Activated CD8-positive, alpha-beta memory T cell treated with anti-CD3 and anti-CD28 coated beads, Interleukin-2, amount 50 U/mL, for 48 hours (primary cell): Measurements from ENCODE around the gene SPAG6.
A peak's percentile ranks its signal among the peaks of the same experiment; 100 is the strongest.

Source experiments
- DNase-seq: peaks from one replicate; pipeline ENCODE4 v3.0.0-alpha.2; 2020

Gene SPAG6

DNA sequence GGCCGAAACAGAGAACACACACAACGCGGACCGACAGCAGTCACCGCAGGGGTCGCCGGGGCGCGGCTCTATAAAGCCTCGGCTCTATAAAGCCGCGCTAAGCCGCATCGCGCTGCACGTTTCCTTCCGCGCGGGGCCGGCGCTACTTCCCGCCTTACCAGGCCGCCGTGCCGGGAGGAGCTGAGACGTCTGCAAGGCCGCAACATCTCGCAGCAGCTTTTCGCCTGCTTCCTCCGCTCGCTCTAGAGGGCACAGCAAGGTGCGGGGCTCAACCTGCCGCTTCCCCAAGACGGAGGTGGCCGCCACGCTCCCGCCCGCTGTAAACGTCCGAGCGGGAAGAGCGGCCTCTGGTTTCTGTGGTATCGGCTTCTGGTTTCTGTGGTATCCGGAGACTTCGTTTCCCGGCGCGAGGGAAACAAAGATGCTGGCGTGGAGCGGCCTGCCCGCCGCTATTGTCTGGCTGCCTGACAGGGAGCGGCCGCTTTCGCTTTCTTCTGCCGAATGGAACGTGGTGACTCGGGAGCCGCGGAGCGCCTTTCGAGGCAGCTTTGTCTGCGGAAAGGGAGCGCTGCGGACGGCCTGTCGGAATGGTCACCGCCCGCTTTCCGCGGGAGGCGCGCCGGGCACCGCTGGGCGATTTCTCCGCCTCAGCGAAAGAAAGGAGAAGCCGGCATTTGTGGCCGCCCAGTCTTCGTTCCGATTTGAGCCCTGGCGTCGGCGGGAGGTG is 91.8 kb downstream of the SPAG6 start:
- peak; percentile 89 for DNase-seq

DNA sequence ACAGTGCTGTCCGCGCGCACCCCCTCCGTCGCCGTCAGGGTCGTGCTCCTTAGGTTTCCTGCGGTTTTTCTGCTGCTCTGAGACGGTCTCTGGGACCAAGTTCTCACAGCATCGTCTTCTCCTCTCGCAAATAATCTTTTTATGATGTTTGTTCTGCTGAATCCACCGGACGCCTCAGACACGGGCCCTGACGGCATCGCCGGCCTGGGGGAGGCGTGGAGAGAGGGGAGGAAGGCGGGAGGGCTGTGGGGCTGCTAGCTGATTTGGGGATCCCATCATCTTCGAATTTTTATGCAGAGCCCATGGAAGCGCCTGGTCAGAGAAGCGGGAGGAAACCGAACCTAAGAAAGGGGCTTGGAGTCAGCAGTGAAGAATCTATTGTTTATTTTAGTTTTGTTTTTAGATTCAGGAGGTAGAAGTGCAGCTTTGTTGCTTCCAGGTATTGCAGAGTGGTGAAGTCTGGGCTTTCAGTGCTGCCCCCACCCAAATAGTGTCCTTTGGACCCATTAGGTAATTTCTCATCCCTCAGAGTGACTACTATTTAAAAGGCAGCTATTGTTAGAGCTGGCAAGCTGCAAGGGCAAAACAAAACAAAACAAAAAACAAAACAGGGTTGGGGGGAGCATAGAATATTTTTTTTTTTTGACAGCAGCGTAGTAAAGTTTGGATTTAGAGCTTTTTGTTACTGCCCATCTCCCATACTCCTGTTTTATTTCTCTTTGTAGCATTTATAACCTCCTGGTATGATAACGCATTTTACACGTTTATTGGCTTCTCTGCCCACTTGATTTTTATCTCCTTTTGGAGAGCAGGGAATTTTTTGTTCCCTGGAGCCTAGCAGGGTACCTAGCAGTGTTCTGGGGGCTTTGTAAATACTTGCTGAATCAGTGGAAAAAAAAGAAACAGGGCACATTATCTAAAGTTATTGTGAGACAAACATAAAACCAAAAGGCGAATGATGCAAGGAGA is 92.6 kb downstream of the SPAG6 start:
- peak; percentile 66 for DNase-seq

DNA sequence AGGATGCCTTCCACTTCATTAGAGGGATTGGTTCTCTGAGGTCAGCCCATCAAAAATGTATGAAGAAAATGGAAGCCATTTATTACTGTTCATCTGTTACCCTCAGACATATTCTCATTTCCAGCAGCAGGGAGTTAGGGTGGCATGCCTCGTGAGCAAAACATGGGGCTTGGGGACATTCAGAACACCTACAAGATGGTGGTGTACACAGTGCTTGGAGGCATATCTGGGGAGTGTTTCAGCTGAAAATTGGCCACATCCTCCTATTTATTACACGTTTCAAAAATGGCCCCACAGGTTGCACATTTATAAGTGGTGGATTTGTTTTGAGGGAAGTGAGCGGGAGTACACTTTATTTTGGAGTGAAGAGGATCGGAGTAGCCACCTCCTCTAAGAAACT is 93.4 kb downstream of the SPAG6 start:
- DNase-seq, result no peak

DNA sequence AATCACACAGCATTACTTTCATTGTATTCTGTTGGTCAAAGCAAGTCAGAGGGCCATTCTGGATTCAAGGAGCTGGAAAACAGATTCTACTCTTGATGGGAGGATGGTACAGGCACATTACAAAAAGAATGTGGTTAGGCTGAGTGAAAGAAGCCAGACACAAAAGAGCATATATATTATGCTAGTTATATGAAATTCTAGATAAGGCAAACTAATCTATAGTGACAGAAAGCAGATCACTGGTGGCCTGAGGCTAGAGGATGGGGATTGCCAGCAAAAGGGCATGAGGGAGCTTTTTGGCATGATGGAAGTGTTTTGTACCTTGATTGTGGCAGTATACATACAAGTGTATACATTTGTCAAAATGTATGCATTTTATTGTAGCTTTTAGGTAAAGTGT is 96.8 kb downstream of the SPAG6 start:
- no peak for DNase-seq

DNA sequence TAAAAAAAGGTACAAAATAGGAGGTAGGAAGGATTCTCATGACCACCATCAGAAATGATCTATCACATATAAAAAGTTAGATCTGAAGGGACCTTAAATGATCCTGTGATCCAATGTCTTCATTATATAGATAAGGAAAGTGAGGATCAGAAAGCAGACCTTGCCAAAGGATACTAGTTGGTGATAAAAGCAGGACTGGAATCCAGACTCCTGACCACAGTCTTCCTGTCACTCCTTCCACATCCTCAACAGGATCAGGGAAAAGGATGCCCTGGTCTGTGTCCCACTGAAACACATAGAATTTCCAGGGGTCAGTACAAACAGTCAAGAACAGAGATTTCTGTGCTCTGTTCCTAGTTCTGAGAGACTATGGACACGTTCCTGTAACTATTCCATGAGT is 97.2 kb downstream of the SPAG6 start:
- no peak for DNase-seq

DNA sequence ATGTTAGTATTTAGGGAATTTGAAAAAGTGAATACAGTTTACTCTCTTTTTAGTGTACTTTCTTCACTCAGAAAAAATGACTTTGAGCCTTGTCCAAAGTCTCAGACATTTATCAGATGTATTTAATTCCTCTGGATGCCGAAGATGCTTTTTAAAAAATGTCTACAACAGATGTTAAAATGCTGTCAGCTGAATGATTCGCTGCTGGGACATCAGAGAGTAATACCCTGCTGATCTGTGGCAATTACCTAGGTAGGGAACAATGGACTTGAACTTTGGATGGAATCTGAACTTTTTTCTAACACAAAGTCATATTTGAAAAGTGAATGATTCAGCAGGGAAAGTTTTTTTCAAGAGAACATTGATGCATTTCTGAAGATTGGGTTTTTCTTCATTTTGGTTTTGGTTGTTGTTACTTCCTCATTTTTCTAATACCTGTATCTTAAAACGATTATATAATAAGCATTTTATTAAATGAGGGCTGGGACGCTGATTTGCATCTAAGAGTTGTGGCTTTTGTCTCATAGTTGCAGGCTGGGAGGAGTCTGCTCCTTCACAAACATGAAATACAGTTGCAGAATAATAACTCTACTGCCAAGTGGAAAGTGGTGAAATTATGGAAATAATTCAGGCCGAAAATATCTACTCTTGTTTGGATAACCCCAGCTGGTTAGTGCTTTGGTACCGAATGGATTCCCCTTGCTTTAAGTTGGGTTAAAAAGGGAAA is 98.0 kb downstream of the SPAG6 start:
- no peak for DNase-seq

DNA sequence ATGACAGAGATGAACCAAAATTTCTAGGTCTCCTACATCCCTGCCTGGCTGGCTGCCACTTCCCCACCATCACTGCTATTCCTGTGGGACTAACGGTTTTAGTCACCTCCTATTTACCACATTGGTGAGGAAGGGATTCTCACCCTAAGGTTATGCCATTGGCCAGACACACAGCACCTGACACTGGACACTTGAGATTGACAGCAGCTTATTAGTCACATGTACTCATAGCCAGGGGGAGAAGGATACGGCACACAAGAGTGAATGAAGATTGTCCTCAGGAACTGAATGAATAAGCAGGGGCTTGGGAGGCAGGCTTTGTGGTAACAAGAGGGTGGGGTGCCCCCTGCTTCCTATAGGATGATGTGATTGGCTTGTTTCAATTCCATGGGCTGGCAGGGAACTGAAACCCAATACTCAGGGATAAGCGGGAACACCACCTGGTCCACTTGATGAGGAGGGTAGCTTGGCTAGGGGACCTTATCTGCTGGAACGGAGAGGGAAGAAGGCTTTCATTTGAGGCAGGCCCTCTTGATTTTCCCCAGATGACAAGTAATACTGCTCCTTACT is 99.0 kb downstream of the SPAG6 start:
- DNase-seq, result no peak

DNA sequence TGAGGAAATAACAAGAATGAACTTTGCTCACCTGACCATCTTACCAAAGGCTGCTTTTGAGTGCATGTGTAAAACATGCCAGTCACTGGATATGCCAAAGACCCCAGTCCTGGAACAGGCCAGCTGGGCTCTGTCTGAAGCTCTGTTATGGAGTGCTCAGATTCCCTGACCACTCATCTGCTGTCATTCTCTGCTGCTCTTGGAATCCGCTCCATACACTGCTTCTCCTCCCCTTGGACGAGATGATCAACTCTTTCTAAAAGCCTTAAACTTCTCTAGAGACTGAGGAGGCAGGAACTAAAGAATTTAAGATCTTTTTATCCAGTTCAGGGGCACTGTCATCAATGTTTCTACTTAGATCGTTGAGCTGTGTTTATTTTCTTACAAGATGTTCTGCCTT is 100.2 kb downstream of the SPAG6 start:
- no peak for DNase-seq

DNA sequence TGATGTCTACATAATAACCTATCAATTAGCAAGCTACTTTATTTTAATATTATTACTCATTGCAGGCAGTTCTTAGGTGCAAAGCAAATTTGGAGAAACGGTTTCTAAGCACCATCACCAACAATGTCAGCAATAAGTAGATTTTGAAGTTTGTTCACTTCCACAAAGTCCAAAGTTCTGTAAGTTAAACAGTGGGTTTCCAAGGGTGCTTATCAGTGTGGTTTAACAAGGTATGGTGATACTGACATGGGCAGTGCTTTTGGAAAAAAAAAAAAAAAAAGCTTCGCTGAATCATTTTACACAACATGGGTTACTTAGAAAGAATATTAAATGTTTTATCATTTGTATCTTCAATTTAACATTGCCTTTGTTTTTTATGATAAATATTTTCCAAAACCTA is 101.8 kb downstream of the SPAG6 start:
- no peak for DNase-seq

DNA sequence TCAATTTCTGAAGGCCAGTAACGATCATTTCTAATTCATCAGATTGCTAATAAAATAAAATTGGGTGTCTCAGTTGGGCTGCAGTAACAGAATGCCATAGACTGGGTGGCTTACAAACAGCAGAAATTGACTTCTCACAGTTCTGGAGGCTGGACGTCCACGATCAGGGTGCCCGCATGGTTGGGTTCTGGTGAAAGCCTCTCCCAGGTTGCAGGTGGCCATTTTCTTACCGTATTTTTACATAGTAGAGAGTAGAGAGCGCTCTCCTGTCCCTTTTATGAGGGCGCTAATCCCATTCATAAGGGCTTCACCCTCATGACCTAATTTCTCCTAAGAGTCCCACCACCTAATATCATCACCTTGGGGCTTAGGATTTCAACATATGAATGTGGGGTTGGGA is 106.0 kb downstream of the SPAG6 start:
- no peak for DNase-seq

DNA sequence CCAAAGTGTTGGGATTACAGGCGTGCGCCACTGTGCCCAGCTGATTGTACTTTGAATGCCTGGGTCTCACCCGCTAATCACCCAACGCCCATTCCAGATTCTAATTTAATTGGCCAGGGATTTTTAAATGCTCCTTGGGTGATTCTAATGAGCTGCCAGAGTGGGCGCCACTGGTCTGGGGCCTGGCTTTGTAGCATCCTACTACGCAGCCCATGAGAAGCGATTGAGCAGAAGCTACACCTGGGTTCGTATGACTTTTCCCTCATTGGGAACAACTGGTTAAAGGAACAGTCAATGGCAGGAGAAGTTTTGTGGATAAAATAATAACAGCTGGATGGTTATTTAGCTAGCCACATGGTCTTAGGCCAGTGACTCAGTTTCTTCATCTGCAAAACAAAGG is 108.0 kb downstream of the SPAG6 start:
- DNase-seq, result no peak

DNA sequence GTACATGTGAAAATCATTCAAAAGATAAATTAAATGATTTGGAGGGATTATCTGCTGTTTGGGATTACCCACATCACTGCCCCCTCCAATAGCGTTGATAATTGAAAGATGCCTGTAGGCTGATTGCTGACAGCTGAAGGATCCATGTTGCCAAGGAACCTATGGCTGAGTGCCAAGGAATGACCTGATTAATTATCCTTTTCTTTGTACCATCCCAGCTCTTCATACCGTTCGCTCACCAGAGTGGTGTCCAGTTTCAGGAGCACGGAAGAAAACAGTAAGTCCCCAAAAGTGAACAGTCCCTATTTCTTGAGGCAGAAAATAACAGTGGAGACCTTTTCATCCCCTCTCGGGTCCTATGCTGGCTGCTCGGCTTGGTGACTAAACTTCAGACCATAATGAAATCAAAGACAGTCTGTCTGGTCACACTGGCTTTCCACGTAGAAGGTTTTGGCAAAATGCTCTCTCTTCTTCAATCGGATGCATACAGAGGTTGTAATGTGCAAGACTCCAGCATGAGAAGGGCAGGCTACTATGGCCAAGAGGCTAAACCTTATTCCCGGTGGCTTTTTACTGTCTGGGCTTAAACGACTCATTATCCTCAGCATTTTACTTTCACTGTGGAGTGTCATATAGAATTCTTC is 108.8 kb downstream of the SPAG6 start:
- DNase-seq, result no peak

DNA sequence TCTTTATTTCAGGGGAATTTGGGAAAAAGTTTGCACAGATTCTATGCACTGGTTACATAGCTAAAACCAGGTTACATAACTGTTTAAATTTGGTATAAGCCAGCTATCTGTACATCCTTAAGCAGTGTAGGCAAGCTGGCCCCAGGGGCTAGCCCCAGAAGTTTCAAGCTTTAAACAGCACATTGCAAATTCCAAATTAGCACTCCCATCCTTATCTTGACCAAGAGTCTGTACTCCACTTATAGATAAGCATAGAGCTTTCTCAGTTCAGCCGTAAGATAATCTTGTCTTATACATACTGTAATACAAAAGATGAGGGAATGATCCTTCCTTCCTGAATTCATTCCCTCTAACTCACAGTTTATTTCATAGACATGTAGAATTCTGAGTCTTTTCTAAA is 109.3 kb downstream of the SPAG6 start:
- no peak for DNase-seq

DNA sequence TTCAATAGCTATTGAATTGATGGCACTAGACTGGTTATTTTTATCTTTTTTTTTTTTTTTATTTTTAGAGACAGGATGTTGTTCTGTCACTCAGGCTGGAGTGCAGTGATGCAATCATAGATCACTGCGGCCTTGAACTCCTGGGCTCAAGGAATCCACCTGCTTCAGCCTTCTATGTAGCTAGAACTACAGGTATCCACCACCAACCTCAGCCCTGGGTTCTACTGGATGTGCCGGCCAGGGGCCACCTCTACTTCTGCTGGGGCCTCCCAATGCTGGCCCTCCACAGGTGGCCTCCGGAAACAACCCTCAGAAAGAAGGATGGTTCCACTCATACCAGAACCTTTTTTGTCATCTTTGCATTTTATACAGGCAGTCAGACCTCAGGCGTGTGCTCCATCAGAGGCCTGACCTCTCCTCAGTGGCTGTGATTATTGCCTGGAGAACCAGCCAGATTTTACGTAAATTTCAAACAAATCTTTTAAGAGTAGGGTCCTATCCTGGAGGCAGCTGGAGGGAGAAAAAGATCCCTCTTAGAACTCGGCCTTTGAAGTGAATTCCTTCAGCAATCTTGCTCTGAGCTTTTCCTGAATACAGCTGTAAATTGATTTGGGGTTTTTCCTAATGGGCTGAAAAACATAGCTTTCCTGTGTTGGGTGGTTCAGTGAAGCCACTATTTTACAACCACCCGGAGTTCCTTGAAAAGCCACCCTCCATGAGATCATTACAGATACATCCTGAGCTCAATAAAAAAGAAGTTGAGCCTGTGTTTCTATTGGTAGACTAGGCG is 110.0 kb downstream of the SPAG6 start:
- DNase-seq, result no peak

DNA sequence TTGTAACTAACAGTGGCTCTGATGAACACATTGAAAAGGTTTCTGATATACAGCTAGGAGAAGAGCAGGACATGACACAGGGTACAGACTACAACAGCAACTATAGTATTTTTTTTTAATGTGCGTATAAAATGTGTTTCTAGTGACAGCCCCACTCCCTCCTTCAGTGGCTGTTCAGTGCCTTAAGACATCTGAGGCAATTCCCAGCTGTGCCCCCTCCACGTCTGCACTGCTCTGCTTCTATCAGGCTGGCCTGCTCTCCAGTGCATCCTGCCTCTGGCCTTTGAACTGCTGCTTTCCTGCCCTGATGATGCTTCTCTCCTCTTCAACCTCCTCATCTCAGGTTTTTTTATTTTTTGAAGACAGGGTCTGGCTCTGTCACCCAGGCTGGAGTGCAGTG is 111.2 kb downstream of the SPAG6 start:
- no peak for DNase-seq

DNA sequence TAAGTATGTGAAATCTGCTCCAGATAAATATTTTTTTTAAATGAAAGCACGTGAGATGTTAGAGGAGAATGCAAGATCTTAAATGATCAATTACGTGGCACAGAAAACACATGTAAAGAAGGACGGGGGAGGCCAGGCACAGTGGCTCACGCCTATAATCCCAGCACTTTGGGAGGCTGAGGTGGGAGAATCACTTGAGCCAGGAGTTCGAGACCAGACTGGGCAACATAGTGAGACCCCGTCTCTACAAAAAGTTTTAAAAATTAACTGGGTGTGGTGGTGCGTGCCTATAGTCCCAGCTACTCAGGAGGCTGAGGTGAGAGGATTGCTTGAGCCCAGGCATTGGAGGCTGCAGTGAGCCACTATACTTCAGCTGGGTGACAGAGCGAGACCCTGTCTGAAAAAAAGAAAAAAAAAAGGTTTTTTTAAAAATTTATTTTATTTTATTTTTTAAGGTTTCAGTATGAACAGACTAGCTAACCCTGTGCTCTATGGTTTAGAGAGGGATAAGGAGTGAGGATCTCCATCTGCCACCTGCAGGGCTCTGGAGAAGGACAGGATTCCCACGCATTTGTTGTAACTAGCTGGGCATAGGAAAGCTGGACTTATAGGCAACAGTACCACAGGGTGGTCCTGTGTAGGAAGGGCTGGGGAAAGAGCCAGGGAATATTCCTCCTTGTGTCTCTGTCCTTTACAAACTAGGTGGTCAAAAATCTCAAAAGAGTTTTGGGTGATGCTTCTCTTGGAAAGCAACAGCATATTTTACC is 113.2 kb downstream of the SPAG6 start:
- DNase-seq, result no peak

DNA sequence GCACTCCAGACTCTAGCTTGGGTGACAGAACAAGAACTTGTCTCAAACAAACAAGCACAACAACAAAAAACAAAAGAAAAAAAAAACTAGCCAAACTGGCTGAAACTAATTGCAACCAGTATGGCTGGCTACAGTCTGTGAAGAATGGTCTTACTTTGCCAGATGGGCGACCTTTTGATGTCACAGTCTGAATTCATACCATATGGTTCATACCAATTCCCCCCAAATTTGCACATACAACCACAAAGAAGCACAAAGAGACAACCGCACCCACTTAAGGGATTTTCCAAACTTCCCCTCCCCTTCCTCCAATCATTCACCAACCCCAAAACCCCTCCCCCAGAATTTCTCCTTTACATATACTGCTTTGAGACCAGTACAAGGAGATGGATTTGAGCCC is 114.2 kb downstream of the SPAG6 start:
- DNase-seq, result no peak

DNA sequence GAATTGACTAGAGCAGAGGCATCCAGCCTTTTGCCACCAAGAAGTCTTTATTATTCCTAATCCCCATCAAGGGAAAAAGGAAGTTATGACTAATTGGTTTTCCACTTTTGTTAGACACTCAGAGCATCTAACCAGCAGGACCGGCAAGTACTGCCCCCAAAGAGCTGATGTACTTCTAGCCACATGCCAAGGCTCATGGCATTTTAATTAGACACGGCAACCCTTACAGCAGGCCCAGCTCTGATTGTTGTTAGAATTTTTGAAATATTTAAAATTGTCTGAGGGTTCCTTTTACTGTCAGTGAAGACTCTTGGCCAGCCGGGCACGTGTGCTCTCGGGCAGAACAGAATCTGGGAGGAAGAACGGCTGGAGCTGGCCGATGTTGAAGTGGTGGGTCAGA is 114.8 kb downstream of the SPAG6 start:
- DNase-seq, result no peak

DNA sequence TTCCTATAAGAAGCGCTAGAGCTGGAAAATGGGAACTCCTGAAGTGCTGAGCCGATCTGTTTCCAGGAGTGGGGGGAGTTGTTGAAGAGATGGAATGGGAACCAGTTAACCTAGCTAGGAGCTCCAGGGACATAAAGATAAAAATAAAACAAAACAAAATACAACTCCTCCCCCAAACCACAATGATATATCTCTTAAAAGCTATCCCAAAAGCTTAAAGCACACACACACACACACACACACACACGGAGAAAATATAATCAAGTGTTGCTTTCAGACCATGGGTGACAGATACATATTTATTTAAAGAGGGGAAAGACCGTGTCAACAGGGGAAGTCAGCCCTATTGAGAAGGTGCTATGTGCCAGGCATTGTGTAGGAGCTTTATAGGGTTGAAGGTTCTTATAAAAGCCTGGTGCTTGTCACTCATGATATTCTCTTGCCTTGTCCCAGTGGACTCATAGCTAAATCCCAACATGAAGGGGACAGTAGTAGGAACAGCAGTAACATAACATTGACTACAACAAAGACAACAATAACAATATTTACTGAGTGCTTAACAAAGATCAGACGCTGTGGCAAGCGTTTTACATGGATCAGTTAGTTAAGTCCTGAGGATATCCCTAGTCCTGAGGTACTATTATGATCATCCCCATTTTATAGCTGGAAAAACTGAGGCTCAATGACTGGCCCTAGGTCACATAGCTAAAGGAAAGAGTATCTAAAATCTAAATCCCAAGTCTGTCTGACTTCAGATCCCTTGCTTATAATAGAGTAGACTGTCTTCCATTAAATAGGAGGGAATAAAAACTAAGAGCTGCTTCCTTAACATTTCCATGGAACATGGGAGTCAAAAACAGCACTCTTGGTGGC is 115.5 kb downstream of the SPAG6 start:
- DNase-seq, result no peak

DNA sequence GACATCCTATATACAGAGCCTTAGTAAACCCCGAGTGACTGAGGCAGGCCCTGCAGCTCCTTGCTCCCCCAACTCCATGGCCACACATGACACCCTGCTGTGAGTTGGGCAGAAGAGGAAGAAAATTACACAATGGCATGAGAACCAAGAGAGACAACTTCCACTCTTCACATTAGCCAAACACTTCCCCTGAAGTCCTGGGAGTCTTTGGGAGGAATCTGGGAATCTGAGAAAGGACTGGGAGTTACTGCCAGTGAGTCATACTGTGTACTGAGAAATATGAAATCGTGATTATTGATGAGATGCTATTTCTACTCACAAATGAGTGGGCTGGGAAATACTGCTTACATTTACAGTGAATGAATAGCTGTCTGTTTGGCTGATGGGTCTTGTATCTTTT is 116.6 kb downstream of the SPAG6 start:
- DNase-seq, result no peak
